Keratinocyte (primary cell): ENCODE data around the gene HEPH.

Experiments used
- CTCF ChIP-seq, 3 experiments: IDR thresholded peaks in 1 of 3; conservative IDR thresholded peaks in 1 of 3; optimal IDR thresholded peaks in 1 of 3; 2 replicates in 2 of 3; 3 replicates in 1 of 3; pipeline versions ENCODE3 to v1.5.1; 2011; ENCODE audit warnings: low read length in 3 of 3, mild to moderate bottlenecking in 3 of 3, moderate library complexity in 2 of 3, control low read depth in 1 of 3, inconsistent platforms in 1 of 3; ENCODE audit not compliant: insufficient read depth in 2 of 3; ENCODE audit errors: extremely low read depth in 1 of 3
- EZH2 ChIP-seq: IDR thresholded peaks from one replicate; pipeline ENCODE4 v1.6.1; 2012; ENCODE audit warnings: inconsistent platforms, mild to moderate bottlenecking, low read length, moderate library complexity

GRCh38 chrX:66176134-66176533 lies 12.1 kb downstream of the HEPH start:
- TF ChIP-seq CTCF (optimal IDR thresholded peaks at IDR 0.05 in 1 of 3, IDR thresholded peaks at IDR 0.05 in 1 of 3, conservative IDR thresholded peaks at IDR 0.05 in 1 of 3; ENCODE audit: extremely low read depth in 1 of 3, insufficient read depth in 2 of 3, low read length in 3 of 3), result no peak
- TF ChIP-seq EZH2, result no peak
